HepG2 (cell line): ENCODE results near the gene HOXC9. TPM values are rescaled to one million over a fixed set of nuclear protein-coding genes. Genes with fewer than 3 reads are reported as not detected.

Source experiments
- ATAC-seq: fragments of 200-7000 bp; cut with Tn5 transposase; 3 replicates; pipeline ENCODE4 v1.9.1; 2020; ENCODE audit warnings: mild to moderate bottlenecking, moderate library complexity
- BruUV-seq: library from RNA; stranded (reverse); fragments of 400-500 nt; replicated peaks from 2 replicates; lab custom pipeline; 2021; lab: Mats Ljungman, UMichigan
- CTCF ChIA-PET: fragments of 300-600 bp; formaldehyde crosslinking; extraction: SDS; loops from one replicate; lab custom pipeline; 2021; ENCODE audit warnings: low total read pairs, inconsistent platforms, low intra/inter-chr PET ratio; lab: Yijun Ruan, JAX
- POLR2A ChIA-PET: fragments of 350-600 bp; sonication (Branson Sonifier 250); formaldehyde crosslinking; loops from one replicate; lab custom pipeline; 2020; ENCODE audit warnings: antibody characterized with exemption, inconsistent platforms; lab: Yijun Ruan, JAX
- DNase-seq: peaks from one replicate; pipeline ENCODE4 v3.0.0-alpha.2; 2015; ENCODE audit warnings: low spot score
- FAIRE-seq: peaks from 3 replicates; lab custom pipeline; 2011; peaks lifted over from hg19 to GRCh38; lab: Jason Lieb, UNC
- H2AFZ ChIP-seq: one replicate; pipeline ENCODE4 v1.6.1; 2011; ENCODE audit warnings: low read length, inconsistent platforms
- H3K27ac ChIP-seq: fragments of 300-600 bp; 3 replicates; pipeline ENCODE4 v1.8.0; 2011; ENCODE audit warnings: mixed run types, mild to moderate bottlenecking, mixed read lengths, low read length, inconsistent platforms; ENCODE audit not compliant: insufficient read depth; ENCODE audit errors: extremely low read length
- H3K27me3 ChIP-seq, 2 experiments: fragments of 200-600 bp in 1 of 2; 2 replicates in 1 of 2; 3 replicates in 1 of 2; pipeline versions ENCODE4 v1.6.0 to v1.8.0; 2011; ENCODE audit warnings: low read length in 2 of 2, mild to moderate bottlenecking in 2 of 2, moderate library complexity in 2 of 2, inconsistent platforms in 1 of 2; ENCODE audit not compliant: insufficient read depth in 2 of 2, control insufficient read depth in 1 of 2
- H3K36me3 ChIP-seq, 2 experiments: fragments of 200-600 bp in 1 of 2; replicated peaks in 1 of 2; 2 replicates in 1 of 2; 3 replicates in 1 of 2; pipeline versions ENCODE4 v1.5.1 to v1.8.0; 2011; ENCODE audit warnings: low read length in 2 of 2, inconsistent platforms in 1 of 2; ENCODE audit not compliant: insufficient read depth in 2 of 2, control insufficient read depth in 1 of 2
- H3K4me1 ChIP-seq: 2 replicates; pipeline ENCODE4 v1.5.1; 2012; ENCODE audit warnings: low read length, inconsistent platforms; ENCODE audit not compliant: insufficient read depth
- H3K4me2 ChIP-seq: 2 replicates; pipeline ENCODE4 v1.6.0; 2011; ENCODE audit warnings: low read depth, low read length, inconsistent platforms
- H3K4me3 ChIP-seq, 3 experiments: fragments of 200-600 bp in 1 of 3; sonication (generic), shearing (Covaris generic) in 1 of 3; replicated peaks in 1 of 3; 2 replicates each; pipeline ENCODE4 v1.5.1; 2011 to 2016; ENCODE audit warnings: low read length in 3 of 3, inconsistent platforms in 2 of 3, low read depth in 2 of 3, mild to moderate bottlenecking in 2 of 3, control low read depth in 1 of 3, mixed read lengths in 1 of 3; ENCODE audit not compliant: insufficient read depth in 1 of 3
- H3K79me2 ChIP-seq: one replicate; pipeline ENCODE4 v1.6.1; 2011; ENCODE audit warnings: low read length, inconsistent platforms; ENCODE audit not compliant: insufficient read depth
- H3K9ac ChIP-seq: 2 replicates; pipeline ENCODE4 v1.6.0; 2011; ENCODE audit warnings: mild to moderate bottlenecking, low read depth, low read length, inconsistent platforms; ENCODE audit not compliant: insufficient read depth
- H3K9me3 ChIP-seq: 2 replicates; pipeline ENCODE4 v1.5.1; 2012; ENCODE audit warnings: mild to moderate bottlenecking, low read length
- H4K20me1 ChIP-seq: 2 replicates; pipeline ENCODE4 v1.6.0; 2011; ENCODE audit warnings: inconsistent platforms, mild to moderate bottlenecking, low read length, moderate library complexity; ENCODE audit not compliant: insufficient read depth
- FOXJ3 ChIP-seq: sonication (generic); formaldehyde crosslinking; IDR thresholded peaks from 2 replicates; pipeline ENCODE4 v1.4.0; 2020; ENCODE audit warnings: missing genetic modification reagents, mild to moderate bottlenecking, borderline replicate concordance
- MIXL1 ChIP-seq: IDR thresholded peaks from 2 replicates; pipeline ENCODE4 v1.6.1; 2016
- MTA1 ChIP-seq: sonication (generic); formaldehyde crosslinking; IDR thresholded peaks from 2 replicates; pipeline ENCODE4 v1.4.0; 2020; ENCODE audit warnings: missing genetic modification reagents, mild to moderate bottlenecking, borderline replicate concordance
- NFE2L1 ChIP-seq: sonication (generic); formaldehyde crosslinking; IDR thresholded peaks from 2 replicates; pipeline ENCODE4 v1.4.0; 2020; ENCODE audit warnings: missing genetic modification reagents, mild to moderate bottlenecking, borderline replicate concordance
- POLR2G ChIP-seq: fragments of 200-400 bp; formaldehyde crosslinking; IDR thresholded peaks from 2 replicates; pipeline ENCODE4 v1.6.1; 2018; ENCODE audit warnings: mild to moderate bottlenecking, low read depth, low read length, moderate library complexity
- TEAD2 ChIP-seq: sonication (generic); formaldehyde crosslinking; IDR thresholded peaks from 2 replicates; pipeline ENCODE4 v1.9.0; 2021; ENCODE audit warnings: missing genetic modification reagents
- ZNF160 ChIP-seq: sonication (generic); formaldehyde crosslinking; IDR thresholded peaks from 2 replicates; pipeline ENCODE4 v1.8.0; 2022; ENCODE audit warnings: mild to moderate bottlenecking, inconsistent platforms, missing genetic modification reagents
- ZNF207 ChIP-seq: fragments of 450-650 bp; IDR thresholded peaks from 2 replicates; pipeline ENCODE4 v1.6.1; 2016; ENCODE audit warnings: antibody characterized with exemption, borderline replicate concordance
- ZNF329 ChIP-seq: sonication (generic); formaldehyde crosslinking; IDR thresholded peaks from 2 replicates; pipeline ENCODE4 v1.9.0; 2021; ENCODE audit warnings: low read depth, mild to moderate bottlenecking, missing genetic modification reagents
- ZNF652 ChIP-seq: IDR thresholded peaks from 2 replicates; pipeline ENCODE4 v1.6.1; 2016; ENCODE audit warnings: low read depth, borderline replicate concordance
- ZNF891 ChIP-seq: sonication (generic); formaldehyde crosslinking; IDR thresholded peaks from 2 replicates; pipeline ENCODE4 v1.5.0; 2020; ENCODE audit warnings: mild to moderate bottlenecking, missing genetic modification reagents
- WGBS: methylation state at CpG from one replicate; pipeline ENCODE4 v1.1.6; 2017; ENCODE audit warnings: low lambda C conversion rate; 5-methylcytosine and 5-hydroxymethylcytosine counted together
- in situ Hi-C: cut with HindIII; loops from 2 replicates; pipeline ENCODE4 v1.10.0; 2017; ENCODE audit warnings: low pct_unique_long_range_greater_than_20kb; ENCODE audit not compliant: extremely low pct_ligation_motif_present
- intact Hi-C: fragments of 100-400 bp; cut with micrococcal nuclease; formaldehyde crosslinking; loops from one replicate; pipeline ENCODE4 v1.10.0; 2022; ENCODE audit not compliant: unreplicated experiment
- polyA plus RNA-seq, 8 experiments: library from polyadenylated mRNA; depleted of rRNA in 3 of 8; stranded (reverse) in 7 of 8; unstranded in 1 of 8; fragments of >200 nt; fragmentation: Illumina TruSeq in 4 of 8; extraction: Trizol in 4 of 8; gene quantifications; 2 replicates each; pipeline versions ENCODE4 v1.2.1 to v1.2.3, GENCODE V29; 2011 to 2016; ENCODE audit warnings: low read depth in 4 of 8, missing spikeins in 1 of 8, mixed read lengths in 1 of 8; ENCODE audit not compliant: insufficient read depth in 1 of 8
- total RNA-seq, 5 experiments: library from RNA; depleted of rRNA; stranded (reverse); fragments of >200 nt; fragmentation: Illumina TruSeq; extraction: Trizol; gene quantifications; 2 replicates each; pipeline ENCODE4 v1.2.3, GENCODE V29; 2016; ENCODE audit warnings: low read depth in 1 of 5
- TF ChIP-seq, protein P1 (sequence below), 2 experiments: sonication (generic) in 1 of 2; formaldehyde crosslinking in 1 of 2; IDR thresholded peaks; 2 replicates each; pipeline versions ENCODE4 v1.4.0 to v1.6.1; 2018 to 2020; ENCODE audit warnings: missing genetic modification reagents in 2 of 2, borderline replicate concordance in 1 of 2, low read depth in 1 of 2, mild to moderate bottlenecking in 1 of 2, missing biosample characterization in 1 of 2
- TF ChIP-seq, protein P2 (sequence below): sonication (generic); formaldehyde crosslinking; IDR thresholded peaks from 2 replicates; pipeline ENCODE4 v1.8.1; 2023; ENCODE audit warnings: mild to moderate bottlenecking, missing genetic modification reagents, borderline replicate concordance

Gene HOXC9
- total and polyA plus RNA-seq, 2 of the 13 experiments (the other 11 are each of a cell fraction or from before 2014, with no cell fraction given): 0.11 to 1.1 TPM

GRCh38 chr12:53989227-53990113, 10.5 kb upstream of the HOXC9 start (continued):
- TF ChIP-seq ZNF207: no peak
- TF ChIP-seq ZNF652 (CRISPR knock-in tag): no peak
- TF ChIP-seq, protein P1, sequence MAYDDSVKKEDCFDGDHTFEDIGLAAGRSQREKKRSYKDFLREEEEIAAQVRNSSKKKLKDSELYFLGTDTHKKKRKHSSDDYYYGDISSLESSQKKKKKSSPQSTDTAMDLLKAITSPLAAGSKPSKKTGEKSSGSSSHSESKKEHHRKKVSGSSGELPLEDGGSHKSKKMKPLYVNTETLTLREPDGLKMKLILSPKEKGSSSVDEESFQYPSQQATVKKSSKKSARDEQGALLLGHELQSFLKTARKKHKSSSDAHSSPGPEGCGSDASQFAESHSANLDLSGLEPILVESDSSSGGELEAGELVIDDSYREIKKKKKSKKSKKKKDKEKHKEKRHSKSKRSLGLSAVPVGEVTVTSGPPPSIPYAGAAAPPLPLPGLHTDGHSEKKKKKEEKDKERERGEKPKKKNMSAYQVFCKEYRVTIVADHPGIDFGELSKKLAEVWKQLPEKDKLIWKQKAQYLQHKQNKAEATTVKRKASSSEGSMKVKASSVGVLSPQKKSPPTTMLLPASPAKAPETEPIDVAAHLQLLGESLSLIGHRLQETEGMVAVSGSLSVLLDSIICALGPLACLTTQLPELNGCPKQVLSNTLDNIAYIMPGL (CRISPR knock-in tag; IDR thresholded peaks at IDR 0.05; ENCODE audit: borderline replicate concordance in 1 of 2, low read depth in 1 of 2): 0 out of 4 replicates have a peak, but pooled peaks of 1 of the 2 experiments have one; percentile 24
- TF ChIP-seq ZNF160: no peak
- no peak for TF ChIP-seq POLR2G
- no peak for TF ChIP-seq MIXL1

GRCh38 chr12:53990311-53991076, 9.5 kb upstream of the HOXC9 start:
- DNase-seq: no peak
- peaks cover 10 to 39% of the 10 kb centered on the region in 2 experiments for H3K27me3 ChIP-seq
- no TSS peak for BruUV-seq
- H3K4me3 ChIP-seq: no peak overlapping the region
- H3K79me2 ChIP-seq: no peaks in the 10 kb centered on the region
- ATAC-seq: no peak
- H3K9ac ChIP-seq: no peak overlapping the region
- no peaks in the 10 kb centered on the region for H4K20me1 ChIP-seq
- no peak for FAIRE-seq
- no peak for TF ChIP-seq NFE2L1 (CRISPR knock-in tag)
- TF ChIP-seq FOXJ3: no peak
- no peak for TF ChIP-seq ZNF891
- TF ChIP-seq MTA1 (CRISPR knock-in tag): no peak
- TF ChIP-seq, protein P2, sequence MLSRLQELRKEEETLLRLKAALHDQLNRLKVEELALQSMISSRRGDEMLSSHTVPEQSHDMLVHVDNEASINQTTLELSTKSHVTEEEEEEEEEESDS (CRISPR knock-in tag): no peak
- no peak for TF ChIP-seq TEAD2 (CRISPR knock-in tag)
- no peak for TF ChIP-seq ZNF329 (CRISPR knock-in tag)
- no peaks in the 10 kb centered on the region for H3K36me3 ChIP-seq
- no peak overlapping the region for H3K4me2 ChIP-seq
- ChIA-PET CTCF (no interaction called here), POLR2A (no interaction called here)
- H2AFZ ChIP-seq: no peak overlapping the region
- 61% methylated on average over 24 of the region's 27 CpGs for WGBS
- intact Hi-C loops (no loop called here), in situ Hi-C loops (loop anchor here (10.0 kb wide), 1 partner anchor 384 kb away; no protein-coding TSS in a partner anchor)
- no peaks in the 10 kb centered on the region for H3K9me3 ChIP-seq
- H3K27ac ChIP-seq: no peak overlapping the region
- H3K4me1 ChIP-seq: peaks cover 55% of the 10 kb centered on the region
